Kidney (tissue), 22 donors: ENCODE results near the gene ASGR2. TPM values are rescaled to one million over a fixed set of nuclear protein-coding genes. Genes with fewer than 3 reads are reported as not detected.
"Not testable (repeated sequence)": the region's sequence is repeated elsewhere in the genome, so short reads cannot be mapped to it uniquely, and the experiment has no call there.

ENCODE experiments used
- DNase-seq, 5 donors: peaks; one replicate each; pipeline ENCODE4 v3.0.0-alpha.2; 2013 to 2020
- FAIRE-seq: peaks from 2 replicates; lab custom pipeline; 2012; peaks lifted over from hg19 to GRCh38; lab: Jason Lieb, UNC
- H3K27ac ChIP-seq, 2 donors: one replicate each; pipeline ENCODE4 v1.7.0; 2013; ENCODE audit warnings: low read depth in 2 of 2, low read length in 2 of 2, inconsistent platforms in 1 of 2
- H3K27me3 ChIP-seq: one replicate; pipeline ENCODE4 v1.7.1; 2013; ENCODE audit warnings: low read length, inconsistent platforms; ENCODE audit not compliant: control insufficient read depth, insufficient read depth
- H3K36me3 ChIP-seq, 3 donors: one replicate each; pipeline versions ENCODE4 v1.7.0 to v1.7.1; 2013; ENCODE audit warnings: low read length in 3 of 3, control low read depth in 1 of 3, inconsistent platforms in 1 of 3; ENCODE audit not compliant: insufficient read depth in 3 of 3, control insufficient read depth in 2 of 3
- H3K4me1 ChIP-seq, 3 donors: one replicate each; pipeline versions ENCODE4 v1.7.0 to v1.7.1; 2013; ENCODE audit warnings: low read length in 3 of 3, inconsistent platforms in 1 of 3, low read depth in 1 of 3; ENCODE audit not compliant: control insufficient read depth in 2 of 3, insufficient read depth in 2 of 3
- H3K4me3 ChIP-seq, 3 donors: one replicate each; pipeline versions ENCODE4 v1.7.0 to v1.8.1; 2013; ENCODE audit warnings: low read length in 3 of 3, control low read depth in 1 of 3, inconsistent platforms in 1 of 3
- H3K9ac ChIP-seq, 3 donors: one replicate each; pipeline versions ENCODE4 v1.7.0 to v1.7.1; 2013; ENCODE audit warnings: low read length in 3 of 3, control low read depth in 1 of 3, inconsistent platforms in 1 of 3
- H3K9me3 ChIP-seq, 3 donors: one replicate each; pipeline versions ENCODE4 v1.7.0 to v1.7.1; 2013; ENCODE audit warnings: low read length in 3 of 3, control low read depth in 1 of 3, inconsistent platforms in 1 of 3; ENCODE audit not compliant: control insufficient read depth in 2 of 3, insufficient read depth in 1 of 3
- intact Hi-C: fragments of 100-400 bp; cut with DNase I; formaldehyde crosslinking; loops from one replicate; pipeline ENCODE4 v1.11.1; 2022
- long read RNA-seq, 10 donors: library from polyadenylated mRNA in 1 of 10; unstranded in 1 of 10; transcript quantifications; one replicate each; pipeline ENCODE4 v2.0.0 and lab custom pipeline, GENCODE V29; 2021 to 2026
- polyA plus RNA-seq: library from polyadenylated mRNA; stranded (reverse); fragments of 350-450 nt; fragmentation: Illumina TruSeq; extraction: RNeasy Lipid Tissue Mini Kit (QIAGEN cat#74804); gene quantifications from one replicate; pipeline ENCODE4 v1.2.3, GENCODE V29; 2014; ENCODE audit warnings: low read depth, low replicate concordance; ENCODE audit not compliant: insufficient read depth
- total RNA-seq: library from RNA; stranded (reverse); fragmentation: NEBNext Ultra II Directional; extraction: Animal tissue kit (Norgen Biotek cat#: 25700); gene quantifications from one replicate; pipeline ENCODE4 v1.2.1, GENCODE V29; 2021
- TF ChIP-seq, protein P1 (sequence below): IDR thresholded peaks from 3 replicates; pipeline ENCODE4 v1.5.1; 2012; ENCODE audit warnings: mild to moderate bottlenecking, moderate library complexity, borderline replicate concordance; ENCODE audit not compliant: insufficient read depth; ENCODE audit errors: extremely low read depth
- donor health status: control.
- donor health status: control.
- donor health status: control.
- donor health status: control.
- donor health status: control.
- donor health status: DM: yes; HTN: yes; CAD: no.
- donor health status: Normal renal cell carcinoma (clear cell type).

The ASGR2 gene, protein sequence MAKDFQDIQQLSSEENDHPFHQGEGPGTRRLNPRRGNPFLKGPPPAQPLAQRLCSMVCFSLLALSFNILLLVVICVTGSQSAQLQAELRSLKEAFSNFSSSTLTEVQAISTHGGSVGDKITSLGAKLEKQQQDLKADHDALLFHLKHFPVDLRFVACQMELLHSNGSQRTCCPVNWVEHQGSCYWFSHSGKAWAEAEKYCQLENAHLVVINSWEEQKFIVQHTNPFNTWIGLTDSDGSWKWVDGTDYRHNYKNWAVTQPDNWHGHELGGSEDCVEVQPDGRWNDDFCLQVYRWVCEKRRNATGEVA
- total RNA-seq (1.2 TPM), polyA plus RNA-seq (1.4 TPM)
- long read RNA-seq, donor 1, result 0 reads
- long read RNA-seq, donor 2, result 0 reads
- long read RNA-seq, donor 3, result 0 reads
- long read RNA-seq, donor 4, result 0 reads
- long read RNA-seq, donor 5, partial matches to known transcripts, result 0 of 1 reads
- long read RNA-seq, donor 5, other reads (novel, unspliced or antisense), result 0 of 1 reads
- long read RNA-seq, donor 6, result 0 reads
- long read RNA-seq, donor 7, result 0 reads
- long read RNA-seq, donor 8, result 0 reads
- long read RNA-seq, donor 9, result 0 reads
- long read RNA-seq, donor 10, result 0 reads

DNA sequence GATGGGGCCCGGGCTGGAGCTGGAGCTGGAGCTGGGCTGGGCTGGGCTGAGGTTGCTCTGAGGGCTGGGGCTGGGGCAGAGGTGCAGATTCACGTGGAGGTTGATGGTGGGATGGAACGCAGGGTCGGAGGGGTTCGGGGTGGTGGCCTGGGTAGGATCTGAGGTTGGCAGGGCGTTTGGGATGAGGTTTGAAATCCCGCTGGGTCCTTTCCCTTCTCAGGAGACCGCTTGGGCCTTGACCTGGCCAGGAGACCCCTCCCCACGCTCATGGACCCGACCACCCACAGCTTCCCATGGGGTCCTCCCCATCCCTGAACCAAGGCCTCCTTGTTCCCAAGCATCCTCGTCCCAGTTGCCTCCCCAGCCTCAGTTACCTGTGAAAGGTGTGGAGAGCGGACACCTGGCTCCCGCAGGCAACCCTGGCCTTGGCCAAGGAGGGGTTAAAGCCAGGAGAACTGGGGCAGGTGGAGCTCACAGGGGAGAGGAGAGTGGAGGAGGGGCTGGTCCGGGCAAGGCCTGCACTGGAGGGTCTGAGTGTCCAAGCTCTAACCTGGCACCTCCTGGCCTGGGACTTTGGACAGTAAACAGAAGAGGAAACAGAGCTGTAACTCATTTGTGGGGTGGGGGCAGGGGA is at the start of gene ASGR2:
Gene ASGR2, minus strand, starts transcription at position 582 of the 634 bp plus-strand sequence. CDS start 582 bp downstream, outside the sequence.
- H3K36me3 ChIP-seq, result no peaks in the 10 kb centered on the region
- FAIRE-seq, result no peak
- peak in 1 of 5 donors; percentile 63 for DNase-seq
- no peak within 1 kb of the TSS for H3K9ac ChIP-seq
- TF ChIP-seq, protein P1, sequence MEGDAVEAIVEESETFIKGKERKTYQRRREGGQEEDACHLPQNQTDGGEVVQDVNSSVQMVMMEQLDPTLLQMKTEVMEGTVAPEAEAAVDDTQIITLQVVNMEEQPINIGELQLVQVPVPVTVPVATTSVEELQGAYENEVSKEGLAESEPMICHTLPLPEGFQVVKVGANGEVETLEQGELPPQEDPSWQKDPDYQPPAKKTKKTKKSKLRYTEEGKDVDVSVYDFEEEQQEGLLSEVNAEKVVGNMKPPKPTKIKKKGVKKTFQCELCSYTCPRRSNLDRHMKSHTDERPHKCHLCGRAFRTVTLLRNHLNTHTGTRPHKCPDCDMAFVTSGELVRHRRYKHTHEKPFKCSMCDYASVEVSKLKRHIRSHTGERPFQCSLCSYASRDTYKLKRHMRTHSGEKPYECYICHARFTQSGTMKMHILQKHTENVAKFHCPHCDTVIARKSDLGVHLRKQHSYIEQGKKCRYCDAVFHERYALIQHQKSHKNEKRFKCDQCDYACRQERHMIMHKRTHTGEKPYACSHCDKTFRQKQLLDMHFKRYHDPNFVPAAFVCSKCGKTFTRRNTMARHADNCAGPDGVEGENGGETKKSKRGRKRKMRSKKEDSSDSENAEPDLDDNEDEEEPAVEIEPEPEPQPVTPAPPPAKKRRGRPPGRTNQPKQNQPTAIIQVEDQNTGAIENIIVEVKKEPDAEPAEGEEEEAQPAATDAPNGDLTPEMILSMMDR, result no peak
- peaks cover 0 to 4% (median 0%) of the 10 kb centered on the region in 3 donors for H3K9me3 ChIP-seq
- no peak within 1 kb of the TSS for H3K4me3 ChIP-seq
- peaks cover 0 to 7% (median 0%) of the 10 kb centered on the region in 3 donors for H3K4me1 ChIP-seq
- intact Hi-C loops, result no loop called here
- no peaks in the 10 kb centered on the region for H3K27me3 ChIP-seq
- H3K27ac ChIP-seq, result no peak within 1 kb of the TSS

DNA sequence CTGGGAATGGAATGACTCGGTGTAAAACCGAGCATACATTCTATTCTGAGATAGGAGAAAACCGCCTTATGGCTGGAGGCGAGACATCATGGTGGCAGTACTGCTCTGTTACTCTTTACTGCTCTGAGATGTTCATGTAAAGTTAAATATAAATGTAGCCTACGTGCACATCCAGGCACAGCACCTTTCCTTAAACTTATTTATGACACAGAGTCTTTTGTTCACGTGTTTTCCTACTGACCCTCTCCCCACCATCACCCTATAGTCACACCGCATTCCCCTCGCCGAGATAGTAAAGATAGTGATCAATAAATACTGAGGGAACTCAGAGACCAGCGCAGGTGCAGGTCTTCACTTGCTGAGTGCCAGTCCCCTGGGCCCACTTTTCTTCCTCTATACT is 44.9 kb upstream of the ASGR2 start:
- H3K4me3 ChIP-seq, FAIRE-seq: not testable (repeated sequence)

DNA sequence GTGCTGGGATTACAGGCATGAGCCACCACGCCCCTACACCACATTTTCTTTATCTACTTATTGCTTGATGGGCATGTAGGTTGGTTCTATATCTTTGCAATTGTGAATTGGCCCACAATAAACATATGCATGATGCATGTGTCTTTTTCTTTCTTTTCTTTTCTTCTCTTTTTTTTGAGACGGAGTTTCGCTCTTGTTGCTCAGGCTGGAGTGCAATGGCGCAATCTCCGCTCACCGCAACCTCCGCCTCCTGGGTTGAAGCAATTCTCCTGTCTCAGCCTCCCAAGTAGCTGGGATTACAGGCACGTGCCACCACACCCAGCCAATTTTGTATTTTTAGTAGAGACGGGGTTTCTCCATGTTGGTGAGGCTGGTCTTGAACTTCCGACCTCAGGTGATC is 43.8 kb upstream of the ASGR2 start:
- intact Hi-C loops, H3K27ac ChIP-seq, H3K9ac ChIP-seq, H3K36me3 ChIP-seq, FAIRE-seq, H3K9me3 ChIP-seq, H3K27me3 ChIP-seq, H3K4me1 ChIP-seq, H3K4me3 ChIP-seq: not testable (repeated sequence)
- peak in 1 of 5 donors; percentile 5 for DNase-seq

More for the DNA sequence above, 44.9 kb upstream of the ASGR2 start:
- H3K27me3 ChIP-seq, intact Hi-C loops, H3K9me3 ChIP-seq, H3K9ac ChIP-seq, H3K4me1 ChIP-seq, H3K27ac ChIP-seq, H3K36me3 ChIP-seq: not testable (repeated sequence)
- peak in 1 of 5 donors; percentile 0 for DNase-seq

DNA sequence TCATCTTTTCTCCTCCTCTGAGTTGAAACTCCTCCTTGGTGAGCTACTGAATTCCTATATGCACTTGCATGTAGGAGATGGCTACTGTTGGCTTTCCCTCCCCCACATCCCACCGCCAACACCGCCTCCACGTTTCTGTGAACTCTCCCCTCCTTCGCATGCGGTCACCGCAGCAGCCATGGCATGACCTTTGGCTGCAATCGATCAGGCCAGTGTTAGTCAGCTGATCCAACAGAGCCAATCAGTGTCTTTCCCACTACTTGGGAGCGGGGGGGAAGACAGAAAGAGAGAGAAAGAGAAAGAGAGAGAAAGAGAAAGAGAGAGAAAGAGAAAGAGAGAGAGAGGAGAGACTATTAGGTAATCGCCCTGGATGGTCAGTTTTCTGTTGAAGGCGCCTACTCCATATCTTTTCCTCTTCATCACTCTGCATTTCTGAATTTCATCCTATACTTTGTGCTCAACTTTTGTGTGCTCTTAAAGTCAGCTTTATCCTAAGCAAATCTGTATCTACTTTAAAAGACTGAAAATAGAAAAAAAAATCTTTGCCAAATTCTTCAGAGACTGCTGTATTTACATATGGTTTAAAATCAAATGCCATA is 41.8 kb upstream of the ASGR2 start:
- no peak for FAIRE-seq
- intact Hi-C loops, result no loop called here
- H3K36me3 ChIP-seq, result no peaks in the 10 kb centered on the region

More for the DNA sequence above, 41.8 kb upstream of the ASGR2 start:
- Histone ChIP-seq H3K27me3 (no peaks in the 10 kb centered on the region), H3K4me3 (no peak overlapping the region), H3K9ac (no peak overlapping the region), H3K9me3 (no peaks in the 10 kb centered on the region), H3K4me1 (no peaks in the 10 kb centered on the region), H3K27ac (no peak overlapping the region)
- TF ChIP-seq, protein P1, result no peak
- peak in 2 of 5 donors; percentile 18 to 32 for DNase-seq
